B cell (primary cell): Measurements from ENCODE around the gene C17orf50. TPM values are rescaled to one million over a fixed set of nuclear protein-coding genes. Genes with fewer than 3 reads are reported as not detected.

Source experiments
- ATAC-seq: fragments of 200-7000 bp; cut with Tn5 transposase; one replicate; pipeline ENCODE4 v1.10.0; 2021; ENCODE audit warnings: low read depth, mild to moderate bottlenecking, moderate number of reproducible peaks, moderate library complexity
- CTCF ChIA-PET: fragments of 350-600 bp; sonication (Branson Sonifier 250); formaldehyde crosslinking; loops from one replicate; lab custom pipeline; 2021; ENCODE audit warnings: antibody characterized with exemption, inconsistent platforms; lab: Charles Lee
- POLR2A ChIA-PET: fragments of 350-600 bp; sonication (Branson Sonifier 250); formaldehyde crosslinking; loops from one replicate; lab custom pipeline; 2021; ENCODE audit warnings: antibody characterized with exemption; lab: Charles Lee
- DNase-seq: peaks from one replicate; pipeline ENCODE4 v3.0.0; 2013
- H2AFZ ChIP-seq: 2 replicates; pipeline ENCODE4 v1.6.1; 2012; ENCODE audit warnings: mild to moderate bottlenecking, low read depth, low read length; ENCODE audit not compliant: insufficient read depth, poor library complexity, severe bottlenecking
- H3K27ac ChIP-seq, 2 donors: 1 replicate in 1 of 2; 2 replicates in 1 of 2; pipeline ENCODE4 v1.5.1; 2012 to 2013; ENCODE audit warnings: low read length in 2 of 2, mild to moderate bottlenecking in 2 of 2, moderate library complexity in 1 of 2
- H3K27me3 ChIP-seq, 4 experiments: fragments of 200-600 bp in 1 of 4; sonication (generic) in 1 of 4; replicated peaks in 1 of 4; 1 replicate in 2 of 4; 2 replicates in 2 of 4; pipeline versions ENCODE4 v1.6.1 to v1.7.0; 2013 to 2016; ENCODE audit warnings: low read length in 3 of 4, mild to moderate bottlenecking in 2 of 4, mixed read lengths in 1 of 4, moderate library complexity in 1 of 4; ENCODE audit not compliant: insufficient read depth in 4 of 4, control insufficient read depth in 3 of 4; ENCODE audit errors: control extremely low read depth in 1 of 4
- H3K36me3 ChIP-seq, 2 experiments: replicated peaks in 1 of 2; 1 replicate in 1 of 2; 2 replicates in 1 of 2; pipeline versions ENCODE4 v1.6.1 to v1.7.1; 2013; ENCODE audit warnings: low read length in 1 of 2; ENCODE audit not compliant: insufficient read depth in 2 of 2, control insufficient read depth in 1 of 2; ENCODE audit errors: control extremely low read depth in 1 of 2, extremely low read depth in 1 of 2
- H3K4me1 ChIP-seq, 2 donors: fragments of 200-600 bp in 1 of 2; sonication (generic) in 1 of 2; 1 replicate in 1 of 2; 2 replicates in 1 of 2; pipeline versions ENCODE4 v1.5.1 to v1.6.1; 2013 to 2017; ENCODE audit warnings: low read length in 2 of 2; ENCODE audit not compliant: control insufficient read depth in 2 of 2, insufficient read depth in 2 of 2
- H3K4me2 ChIP-seq: replicated peaks from 2 replicates; pipeline ENCODE3; 2012; ENCODE audit warnings: mild to moderate bottlenecking, low read depth, low read length; ENCODE audit not compliant: poor library complexity, severe bottlenecking
- H3K4me3 ChIP-seq, 5 experiments: fragments of 200-600 bp in 1 of 5; sonication (generic) in 1 of 5; 1 replicate in 3 of 5; 2 replicates in 2 of 5; pipeline versions ENCODE4 v1.5.1 to v1.7.0; 2011 to 2016; ENCODE audit warnings: low read length in 4 of 5, mild to moderate bottlenecking in 4 of 5, low read depth in 2 of 5, control low read depth in 1 of 5, moderate library complexity in 1 of 5; ENCODE audit not compliant: insufficient read depth in 1 of 5; ENCODE audit errors: control extremely low read depth in 1 of 5, extremely low read depth in 1 of 5
- H3K79me2 ChIP-seq: fragments of 200-600 bp; sonication (generic); one replicate; pipeline ENCODE4 v1.6.0; 2016; ENCODE audit warnings: low read length; ENCODE audit not compliant: control insufficient read depth, insufficient read depth
- H3K9ac ChIP-seq: fragments of 200-600 bp; sonication (generic); 2 replicates; pipeline ENCODE4 v1.6.1; 2017; ENCODE audit warnings: mild to moderate bottlenecking, low read length, moderate library complexity
- H3K9me3 ChIP-seq, 3 donors: one replicate each; pipeline versions ENCODE4 v1.6.1 to v1.7.1; 2013; ENCODE audit warnings: low read length in 2 of 3; ENCODE audit not compliant: control insufficient read depth in 2 of 3, insufficient read depth in 1 of 3; ENCODE audit errors: control extremely low read depth in 1 of 3
- H4K20me1 ChIP-seq: 2 replicates; pipeline ENCODE4 v1.6.0; 2012; ENCODE audit warnings: mild to moderate bottlenecking, low read length; ENCODE audit not compliant: insufficient read depth, control insufficient read depth, poor library complexity, severe bottlenecking
- H3K27ac Mint-ChIP-seq: one replicate; pipeline ENCODE4 v1.8.0; 2021; ENCODE audit warnings: mixed read lengths
- H3K27me3 Mint-ChIP-seq: one replicate; pipeline ENCODE4 v1.8.0; 2021; ENCODE audit warnings: mixed read lengths
- H3K4me1 Mint-ChIP-seq: one replicate; pipeline ENCODE4 v1.8.0; 2021; ENCODE audit warnings: mixed read lengths
- H3K4me3 Mint-ChIP-seq: one replicate; pipeline ENCODE4 v1.8.0; 2021; ENCODE audit warnings: mixed read lengths
- H3K9me3 Mint-ChIP-seq: one replicate; pipeline ENCODE4 v1.8.0; 2022; ENCODE audit warnings: mixed read lengths; ENCODE audit not compliant: insufficient read depth
- CTCF ChIP-seq: fragments of 200-600 bp; IDR thresholded peaks from one replicate; pipeline ENCODE4 v1.8.0; 2022; ENCODE audit warnings: antibody characterized with exemption, mild to moderate bottlenecking
- EZH2 ChIP-seq: IDR thresholded peaks from 2 replicates; pipeline ENCODE4 v1.6.1; 2012; ENCODE audit warnings: borderline replicate concordance, low read depth, mild to moderate bottlenecking, moderate library complexity, low read length; ENCODE audit not compliant: insufficient read depth, poor library complexity, severe bottlenecking
- whole genome bisulfite sequencing: methylation state at CpG from one replicate; pipeline ENCODE4 v1.1.5; 2013; ENCODE audit warnings: missing lambda C conversion rate; ENCODE audit not compliant: insufficient coverage; 5-methylcytosine and 5-hydroxymethylcytosine counted together
- intact Hi-C: fragments of 100-400 bp; cut with micrococcal nuclease; formaldehyde crosslinking; loops from one replicate; pipeline ENCODE4 v1.10.0; 2022
- polyA plus RNA-seq: library from polyadenylated mRNA; depleted of rRNA; stranded (reverse); fragments of >200 nt; gene quantifications from 2 replicates; pipeline ENCODE4 v1.2.3, GENCODE V29; 2012
- total RNA-seq, 2 donors: library from RNA; stranded (reverse); fragments of 120-200 nt in 1 of 2; gene quantifications; 1 replicate in 1 of 2; 2 replicates in 1 of 2; pipeline versions ENCODE4 v1.2.3 to v1.2.4, GENCODE V29; 2013 to 2022

C17orf50 gene
- total and polyA plus RNA-seq, 2 donors (not counting 1 experiment from before 2014, with no cell fraction given): not detected

GRCh38 chr17:35713069-35713728, 47.5 kb upstream of the C17orf50 start:
- H3K4me1 ChIP-seq: peaks cover 12 to 15% of the 10 kb centered on the region in 2 donors
- TF ChIP-seq EZH2 (no peak), CTCF (no peak)
- H3K9me3 ChIP-seq: no peaks in the 10 kb centered on the region
- no peaks in the 10 kb centered on the region for H3K27me3 ChIP-seq
- intact Hi-C loops: no loop called here
- ATAC-seq (no peak), DNase-seq (no peak)
- H3K4me2 ChIP-seq: no peak overlapping the region
- H3K27me3 Mint-ChIP-seq: no peaks in the 10 kb centered on the region
- H3K27ac ChIP-seq: no peak overlapping the region
- H3K9ac ChIP-seq: no peak overlapping the region
- H2AFZ ChIP-seq: no peak overlapping the region
- ChIA-PET CTCF (no interaction called here), POLR2A (no interaction called here)
- no peak overlapping the region for H3K27ac Mint-ChIP-seq
- no peak overlapping the region for H3K4me3 ChIP-seq
- H4K20me1 ChIP-seq: peaks cover 10% of the 10 kb centered on the region
- H3K4me1 Mint-ChIP-seq: peaks cover 13% of the 10 kb centered on the region
- H3K9me3 Mint-ChIP-seq: no peaks in the 10 kb centered on the region
- H3K4me3 Mint-ChIP-seq: no peak overlapping the region
- peaks cover 37 to 71% of the 10 kb centered on the region in 2 experiments for H3K36me3 ChIP-seq
- no peaks in the 10 kb centered on the region for H3K79me2 ChIP-seq
- 47% methylated on average over 7 of the region's 7 CpGs for WGBS

GRCh38 chr17:35714988-35715387, 45.7 kb upstream of the C17orf50 start:
- H3K4me3 Mint-ChIP-seq: no peak overlapping the region
- peaks cover 37 to 76% of the 10 kb centered on the region in 2 experiments for H3K36me3 ChIP-seq
- H3K9me3 Mint-ChIP-seq: no peaks in the 10 kb centered on the region

More at GRCh38 chr17:35714988-35715387, 45.7 kb upstream of the C17orf50 start:
- no peak overlapping the region for H3K9ac ChIP-seq
- H3K4me3 ChIP-seq: no peak overlapping the region
- ATAC-seq: no peak
- DNase-seq: no peak
- no peaks in the 10 kb centered on the region for H3K79me2 ChIP-seq
- no peaks in the 10 kb centered on the region for H3K27me3 ChIP-seq
- intact Hi-C loops: no loop called here
- no peak overlapping the region for H3K4me2 ChIP-seq
- Mint-ChIP-seq H3K4me1 (no peaks in the 10 kb centered on the region), H3K27me3 (no peaks in the 10 kb centered on the region), H3K27ac (no peak overlapping the region)
- H3K9me3 ChIP-seq: no peaks in the 10 kb centered on the region
- no peaks in the 10 kb centered on the region for H3K4me1 ChIP-seq
- ChIA-PET CTCF (no interaction called here), POLR2A (no interaction called here)
- no peak for TF ChIP-seq EZH2
- TF ChIP-seq CTCF: no peak
- H2AFZ ChIP-seq: no peak overlapping the region
- WGBS: 96% methylated on average over 2 of the region's 2 CpGs
- no peak overlapping the region for H3K27ac ChIP-seq
- no peaks in the 10 kb centered on the region for H4K20me1 ChIP-seq
